Stimulated activated CD8-positive, alpha-beta memory T cell treated with anti-CD3 and anti-CD28 coated beads, Interleukin-7, amount 100 ng/mL, for 1 hour (primary cell): ENCODE results near the gene ATP8A1.
"Not testable (repeated sequence)": the region's sequence is repeated elsewhere in the genome, so short reads cannot be mapped to it uniquely, and the experiment has no call there.

Source experiments
- DNase-seq, 2 donors: peaks; one replicate each; pipeline ENCODE4 v3.0.0-alpha.2; 2020; ENCODE audit warnings: low read depth in 2 of 2

Gene ATP8A1

DNA sequence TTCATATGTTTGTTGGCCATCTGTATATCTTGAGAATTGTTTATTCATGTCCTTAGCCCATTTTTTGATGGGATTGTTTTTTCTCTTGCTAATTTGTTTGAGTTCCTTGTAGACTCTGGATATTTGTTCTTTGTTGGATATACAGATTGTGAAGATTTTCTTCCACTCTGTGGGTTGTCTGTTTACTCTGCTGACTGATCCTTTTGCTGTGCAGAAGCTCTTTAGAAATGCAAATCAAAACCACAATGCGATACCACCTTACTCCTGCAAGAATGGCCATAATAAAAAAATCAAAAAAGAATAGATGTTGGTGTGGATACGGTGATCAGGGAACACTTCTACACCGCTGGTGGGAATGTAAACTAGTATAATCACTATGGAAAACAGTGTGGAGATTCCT, 189.1 kb downstream of the ATP8A1 start:
- DNase-seq = not testable (repeated sequence)

DNA sequence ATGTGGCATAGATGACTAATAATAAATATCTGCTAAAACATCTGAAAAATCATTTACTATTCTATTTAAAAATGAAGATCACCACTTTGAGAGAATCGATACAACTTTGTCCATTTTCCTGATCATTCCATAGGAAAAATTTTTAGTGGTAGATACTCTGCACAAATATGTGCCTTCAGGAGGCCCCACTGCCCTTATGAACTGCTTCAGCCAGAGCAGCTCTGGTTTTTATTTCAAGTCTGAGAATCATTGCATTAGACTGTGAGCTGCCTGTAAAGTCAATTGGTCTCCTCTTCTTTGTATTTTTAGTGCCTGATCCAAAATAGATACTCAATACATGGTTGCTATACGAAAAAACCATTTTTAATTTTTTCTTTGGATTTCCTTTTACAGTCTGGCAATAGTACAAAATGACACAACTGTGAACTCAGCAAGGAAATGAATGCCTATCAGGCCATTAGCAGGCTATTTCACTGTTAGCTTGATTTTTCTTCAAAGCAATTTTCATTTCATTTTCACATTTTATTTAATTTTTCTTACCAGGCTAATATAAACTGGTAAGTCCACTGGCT, 190.5 kb downstream of the ATP8A1 start:
- no peak for DNase-seq

DNA sequence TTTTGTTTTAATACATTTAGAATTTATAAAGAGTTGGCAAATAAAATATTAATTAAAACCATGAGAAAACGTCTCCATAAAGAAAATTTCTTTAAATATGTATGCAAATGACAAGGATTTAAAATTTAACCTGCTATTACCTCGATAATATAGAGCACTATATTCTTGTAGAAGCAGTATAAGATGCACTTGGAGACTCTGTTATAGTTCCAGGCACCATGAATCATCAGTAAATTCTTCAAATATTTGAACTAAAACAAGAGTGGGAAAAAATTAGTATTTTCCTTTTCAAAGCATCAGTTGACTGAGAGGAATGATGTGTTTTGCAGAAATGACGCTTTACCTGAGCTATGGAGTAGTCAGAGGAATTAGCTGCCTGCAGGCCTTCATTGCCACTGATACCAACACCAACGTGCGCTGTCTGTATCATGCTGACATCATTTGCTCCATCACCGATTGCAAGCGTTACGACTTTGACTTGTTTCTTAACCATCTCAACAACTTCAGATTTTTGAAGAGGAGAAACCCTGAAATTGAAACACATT, 192.3 kb downstream of the ATP8A1 start:
- no peak for DNase-seq

GRCh38 chr4:42461216-42461615, 195.7 kb downstream of the ATP8A1 start:
- DNase-seq = not testable (repeated sequence)

- no peak for DNase-seq
Measured at GRCh38 chr4:42460043-42460442, 196.9 kb downstream of the ATP8A1 start.

DNA sequence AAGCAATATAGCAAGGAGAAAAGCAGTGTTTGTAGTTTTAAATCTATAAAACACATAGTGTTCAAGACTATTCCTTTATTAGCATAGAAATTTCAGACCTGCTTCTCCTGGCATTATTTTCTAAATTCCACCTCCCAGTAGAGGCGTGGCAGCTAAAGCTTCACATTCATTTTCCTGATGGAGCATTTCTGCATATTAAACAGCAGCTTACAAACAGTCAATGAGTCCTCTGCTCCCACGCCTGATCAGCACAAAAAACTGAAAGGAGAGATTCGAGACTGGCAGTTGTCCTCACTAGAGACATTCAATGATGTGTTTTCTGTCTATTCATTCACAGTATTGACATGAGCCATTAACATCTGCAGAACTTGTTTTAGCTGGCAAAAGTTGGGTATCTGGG, 198.2 kb downstream of the ATP8A1 start:
- DNase-seq = no peak

GRCh38 chr4:42454755-42455420, 202.0 kb downstream of the ATP8A1 start:
- no peak for DNase-seq

GRCh38 chr4:42453612-42454011, 203.3 kb downstream of the ATP8A1 start:
- no peak for DNase-seq

GRCh38 chr4:42452823-42453222, 204.1 kb downstream of the ATP8A1 start:
- no peak for DNase-seq

GRCh38 chr4:42446823-42447222, 210.1 kb downstream of the ATP8A1 start:
- no peak for DNase-seq

DNA sequence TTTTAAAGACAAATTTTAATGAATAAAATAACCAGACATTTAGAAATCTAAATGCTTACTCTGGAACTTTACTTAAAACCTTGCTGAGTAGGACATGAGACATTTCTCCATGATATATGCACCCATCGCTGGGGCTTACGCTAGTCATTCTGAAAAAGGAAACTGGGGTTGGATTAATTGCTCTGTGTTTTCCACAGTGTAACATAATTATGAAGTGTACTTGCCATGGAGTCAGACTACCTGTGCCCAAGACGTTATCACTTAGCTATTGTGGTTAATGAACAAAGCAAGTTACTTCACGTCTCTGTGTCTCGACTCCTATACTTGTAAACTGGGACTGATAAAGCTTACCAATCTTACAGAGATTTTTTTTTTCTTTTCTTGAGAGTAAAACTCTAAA, 211.9 kb downstream of the ATP8A1 start:
- no peak for DNase-seq

GRCh38 chr4:42442601-42443000, 214.3 kb downstream of the ATP8A1 start:
- DNase-seq = no peak

DNA sequence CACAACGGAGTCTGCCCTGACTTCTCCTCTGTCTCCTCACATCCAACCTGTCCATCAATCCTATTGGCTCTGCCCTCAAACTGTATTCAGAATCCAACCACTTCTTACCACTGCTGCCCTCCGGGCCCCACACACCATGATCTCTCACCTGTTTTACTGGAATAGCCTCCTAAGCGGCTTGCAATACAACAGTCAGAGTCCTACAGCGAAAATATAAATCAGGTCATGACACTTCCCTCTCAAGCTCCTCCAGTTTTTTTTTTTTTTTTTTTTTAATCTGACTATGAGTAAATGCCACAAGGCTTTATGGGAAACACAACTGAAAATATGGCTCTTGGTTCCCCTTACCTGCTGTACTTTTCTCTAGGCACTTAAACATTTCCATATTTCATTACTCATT, 216.8 kb downstream of the ATP8A1 start:
- no peak for DNase-seq

DNA sequence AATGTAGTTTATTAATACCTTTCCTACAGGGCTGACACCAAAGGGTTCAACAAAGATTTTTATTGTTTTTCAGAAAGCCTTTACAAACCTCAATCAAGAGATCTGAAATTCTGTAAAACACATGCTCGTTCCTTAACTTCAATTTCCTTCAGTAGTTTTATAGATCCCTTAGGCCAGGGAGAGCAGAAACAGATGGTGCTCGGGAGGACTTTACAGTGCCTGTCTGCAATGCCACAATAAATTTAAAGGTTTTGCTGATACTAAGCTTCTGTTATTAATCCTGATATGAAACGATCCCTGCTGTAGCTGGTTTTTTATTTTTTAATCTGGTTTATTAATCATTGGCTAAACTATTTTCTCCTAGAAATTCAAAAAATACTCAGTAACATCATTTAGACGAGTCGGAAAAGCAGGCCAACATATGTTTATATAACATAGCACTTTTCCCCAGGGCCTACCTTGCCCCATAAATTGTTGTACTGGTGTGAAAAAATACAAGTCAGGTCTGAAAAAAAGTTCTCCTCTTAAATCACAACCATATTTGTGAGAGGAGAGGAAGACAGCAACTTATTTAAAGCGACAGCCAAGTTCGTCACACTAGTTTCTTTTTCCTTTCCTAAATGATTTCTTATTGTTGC, 219.9 kb downstream of the ATP8A1 start:
- no peak for DNase-seq

- no peak for DNase-seq
Measured at GRCh38 chr4:42428036-42428435, 228.9 kb downstream of the ATP8A1 start.

- no peak for DNase-seq
Measured at GRCh38 chr4:42425146-42426065, 231.5 kb downstream of the ATP8A1 start.

DNA sequence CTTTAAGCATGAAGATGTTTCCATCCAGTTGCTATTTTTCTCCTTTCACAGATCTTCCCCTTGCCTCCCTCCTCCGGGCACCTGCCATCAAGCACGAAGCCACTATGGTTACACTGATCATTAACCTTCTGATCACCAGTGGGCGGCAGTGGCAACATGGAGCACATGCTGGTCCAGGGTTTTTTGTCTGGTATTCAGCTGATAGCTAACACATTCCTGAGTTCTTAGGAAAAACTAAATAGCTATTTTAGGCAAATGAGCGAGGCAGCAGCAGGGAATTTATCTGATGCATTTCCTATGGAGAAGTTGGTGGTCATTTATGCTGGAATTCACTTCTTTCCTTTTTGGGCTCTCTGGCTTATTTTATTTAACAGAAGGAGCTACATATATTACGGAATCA, 236.8 kb downstream of the ATP8A1 start:
- DNase-seq = no peak

DNA sequence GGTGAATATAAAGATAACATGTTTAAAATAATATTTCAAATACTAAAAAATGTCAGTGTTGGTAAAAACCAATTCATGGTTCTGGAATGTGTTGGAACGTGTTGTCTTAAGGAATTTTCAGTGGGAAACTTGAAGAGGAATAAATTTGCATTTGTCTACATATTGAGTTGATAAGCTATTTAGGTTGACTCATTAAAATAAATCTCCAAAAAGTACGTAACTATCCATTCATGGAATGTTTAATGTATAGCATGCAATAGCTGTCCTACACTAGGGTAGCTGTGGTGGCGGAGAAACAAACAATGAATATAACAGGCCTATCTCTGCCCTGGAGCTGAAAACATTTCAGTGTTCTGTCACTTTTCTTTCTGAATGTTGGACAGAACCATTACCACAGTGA, 239.4 kb downstream of the ATP8A1 start:
- no peak for DNase-seq

DNA sequence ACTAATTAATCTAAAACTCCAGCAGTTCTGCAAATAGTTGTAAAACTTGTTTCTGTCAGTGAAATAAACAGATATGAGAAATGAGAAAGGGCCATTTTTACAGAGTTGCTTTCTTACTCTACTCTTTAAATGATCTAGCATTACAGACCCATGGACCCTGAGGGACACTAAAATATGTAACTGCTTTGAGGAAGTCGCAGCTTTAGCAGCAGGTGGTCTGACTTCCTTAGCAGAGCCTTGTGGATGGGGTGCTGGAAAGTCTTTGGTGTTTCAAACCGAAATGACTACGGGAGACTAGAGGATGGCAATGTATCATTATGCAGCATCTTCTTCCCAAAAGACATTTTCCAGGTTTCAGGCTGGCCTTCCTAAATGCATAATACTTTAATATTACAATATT, 240.9 kb downstream of the ATP8A1 start:
- DNase-seq = no peak

- DNase-seq = no peak
Measured at GRCh38 chr4:42415281-42415680, 241.6 kb downstream of the ATP8A1 start.

GRCh38 chr4:42412251-42412650, 244.7 kb downstream of the ATP8A1 start:
- DNase-seq = no peak

GRCh38 chr4:42411803-42412202, 245.1 kb downstream of the ATP8A1 start:
- no peak for DNase-seq
